BE2C (cell line): ENCODE results near the gene ZFAND2B.

Source experiments
- DNase-seq: peaks from one replicate; pipeline ENCODE4 v3.0.0-alpha.2; 2020
- H3K27me3 ChIP-seq: fragments of 250-450 bp; sonication (Bioruptor Pico); 2 replicates; pipeline ENCODE4 v1.5.1; 2020; ENCODE audit warnings: mild to moderate bottlenecking
- H3K36me3 ChIP-seq: fragments of 250-450 bp; sonication (Bioruptor Pico); 2 replicates; pipeline ENCODE4 v1.5.1; 2020; ENCODE audit warnings: mild to moderate bottlenecking
- H3K4me1 ChIP-seq: fragments of 250-450 bp; sonication (Bioruptor Pico); 2 replicates; pipeline ENCODE4 v1.5.1; 2020
- H3K4me3 ChIP-seq: 2 replicates; pipeline ENCODE4 v1.5.1; 2011; ENCODE audit warnings: low read depth, low read length
- H3K9me3 ChIP-seq: fragments of 250-450 bp; sonication (Bioruptor Pico); 2 replicates; pipeline ENCODE4 v1.5.1; 2020
- CTCF ChIP-seq: IDR thresholded peaks from 2 replicates; pipeline ENCODE4 v1.5.1; 2012; ENCODE audit warnings: mild to moderate bottlenecking, low read depth, low read length

Gene ZFAND2B

DNA sequence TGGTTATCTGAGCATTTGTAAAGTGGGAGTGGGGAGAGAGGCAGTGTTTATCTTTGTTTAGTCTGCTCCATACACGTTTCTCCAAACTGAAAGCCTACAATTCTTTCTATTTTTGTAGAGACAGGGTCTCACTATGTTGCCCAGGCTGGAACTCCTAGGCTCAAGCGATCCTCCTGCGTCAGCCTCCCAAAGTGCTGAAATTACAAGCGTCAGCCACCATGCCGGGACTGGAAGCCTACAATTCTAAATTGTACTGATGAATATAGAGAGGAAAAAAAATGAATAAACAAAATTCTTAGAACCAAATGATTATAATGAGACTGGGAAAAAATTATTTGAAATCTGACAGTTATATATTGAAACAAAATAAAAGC is 1.4 kb upstream of the ZFAND2B start:
- H3K4me3 ChIP-seq = no peak overlapping the region
- H3K9me3 ChIP-seq = no peaks in the 10 kb centered on the region
- peaks cover 11% of the 10 kb centered on the region for H3K4me1 ChIP-seq
- no peaks in the 10 kb centered on the region for H3K27me3 ChIP-seq
- DNase-seq = no peak
- no peak for TF ChIP-seq CTCF
- H3K36me3 ChIP-seq = peaks cover 8% of the 10 kb centered on the region

- DNase-seq = no peak
- no peaks in the 10 kb centered on the region for H3K9me3 ChIP-seq
- H3K36me3 ChIP-seq = peaks cover 16% of the 10 kb centered on the region
- H3K4me1 ChIP-seq = peaks cover 11% of the 10 kb centered on the region
- no peak for TF ChIP-seq CTCF
- H3K4me3 ChIP-seq = peak overlapping the region; percentile 71
- H3K27me3 ChIP-seq = no peaks in the 10 kb centered on the region
Measured at GRCh38 chr2:219205981-219206327, 628 bp upstream of the ZFAND2B start.

- no peak for DNase-seq
- Histone ChIP-seq H3K4me3 (peak overlapping the region; percentile 71), H3K36me3 (peaks cover 25% of the 10 kb centered on the region), H3K9me3 (no peaks in the 10 kb centered on the region), H3K27me3 (no peaks in the 10 kb centered on the region), H3K4me1 (peaks cover 11% of the 10 kb centered on the region)
- TF ChIP-seq CTCF = no peak
Measured at GRCh38 chr2:219207134-219207883, 727 bp downstream of the ZFAND2B start.

GRCh38 chr2:219207884-219208740 is 1.5 kb downstream of the ZFAND2B start:
- TF ChIP-seq CTCF = no peak
- Histone ChIP-seq H3K27me3 (no peaks in the 10 kb centered on the region), H3K9me3 (no peaks in the 10 kb centered on the region), H3K4me3 (peak overlapping the region; percentile 71), H3K4me1 (peaks cover 11% of the 10 kb centered on the region), H3K36me3 (peaks cover 32% of the 10 kb centered on the region)
- no peak for DNase-seq

DNA sequence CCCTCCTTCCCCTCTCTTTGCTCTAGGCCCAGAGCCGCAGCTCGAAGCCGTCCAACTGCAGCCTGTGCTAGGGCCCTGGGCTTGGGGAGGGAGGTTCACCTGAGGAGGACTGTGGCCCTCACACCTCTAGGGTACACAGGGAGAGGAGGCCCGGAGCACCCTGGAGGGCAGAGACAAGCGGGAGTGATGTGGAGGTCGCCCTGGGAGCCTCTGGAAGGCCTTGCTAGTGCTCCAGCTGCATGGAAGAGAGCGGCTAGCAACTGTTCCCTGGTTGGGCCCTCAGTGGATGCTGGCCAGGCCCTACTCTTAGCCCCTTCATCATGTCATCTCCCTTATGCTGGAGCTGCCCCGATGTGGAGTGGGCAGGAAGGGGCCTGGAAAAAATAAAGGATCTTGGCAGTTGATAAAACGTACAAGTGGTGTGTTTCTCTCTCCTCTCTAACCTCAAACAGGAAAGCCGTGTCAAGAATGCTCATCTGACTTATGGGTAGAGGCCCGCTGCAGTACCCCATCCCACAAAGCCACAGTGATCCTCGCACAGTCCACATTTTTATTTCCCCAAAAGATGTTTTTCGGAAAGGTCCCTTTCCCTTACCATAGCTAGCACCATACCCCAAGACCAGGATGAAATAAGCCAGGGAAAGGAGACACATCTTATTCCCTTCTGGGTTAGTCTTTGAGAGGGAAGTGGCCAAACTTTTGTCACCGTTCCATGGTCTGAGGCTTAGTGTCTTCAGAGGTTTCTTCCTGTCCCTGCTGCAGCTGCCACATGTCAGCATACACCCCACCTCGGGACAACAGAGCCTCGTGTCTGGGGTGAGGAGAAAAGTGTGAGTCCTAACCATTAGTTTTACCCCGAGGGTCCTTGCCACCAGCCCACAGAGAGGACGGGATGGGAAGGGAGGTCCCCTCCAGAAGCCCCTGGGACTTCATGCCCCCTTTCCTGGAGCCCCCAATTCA is 2.9 kb downstream of the ZFAND2B start:
- Histone ChIP-seq H3K9me3 (no peaks in the 10 kb centered on the region), H3K4me1 (peaks cover 11% of the 10 kb centered on the region), H3K4me3 (no peak overlapping the region), H3K36me3 (peaks cover 46% of the 10 kb centered on the region), H3K27me3 (no peaks in the 10 kb centered on the region)
- no peak for DNase-seq
- no peak for TF ChIP-seq CTCF
